GM12878 (cell line): Measurements from ENCODE around the gene CES4A. TPM values are rescaled to one million over a fixed set of nuclear protein-coding genes. Genes with fewer than 3 reads are reported as not detected.

Experiments
- ATAC-seq: fragments of 200-7000 bp; cut with Tn5 transposase; 3 replicates; pipeline ENCODE4 v1.9.1; 2020; ENCODE audit warnings: mild to moderate bottlenecking, moderate library complexity
- BruUV-seq: library from RNA; stranded (reverse); fragments of 400-500 nt; replicated peaks from 2 replicates; lab custom pipeline; 2021; lab: Mats Ljungman, UMichigan
- CTCF ChIA-PET: fragments of 300-600 bp; sonication (Branson Sonifier 250); formaldehyde crosslinking; extraction: SDS; loops from one replicate; lab custom pipeline; 2021; ENCODE audit warnings: inconsistent platforms; lab: Yijun Ruan, JAX
- POLR2A ChIA-PET: fragments of 350-600 bp; formaldehyde crosslinking; extraction: SDS; loops from one replicate; lab custom pipeline; 2021; ENCODE audit warnings: inconsistent platforms; lab: Charles Lee
- RAD21 ChIA-PET: fragments of 300-600 bp; sonication (Branson Sonifier 250); formaldehyde crosslinking; loops from one replicate; lab custom pipeline; 2023; ENCODE audit warnings: antibody characterized with exemption; ENCODE audit not compliant: unreplicated experiment; lab: Charles Lee
- SMC1A ChIA-PET: fragments of 300-600 bp; sonication (Branson Sonifier 250); formaldehyde crosslinking; loops from one replicate; lab custom pipeline; 2023; ENCODE audit not compliant: unreplicated experiment, uncharacterized antibody; lab: Charles Lee
- DNase-seq: peaks from one replicate; pipeline ENCODE4 v3.0.0-alpha.2; 2011; ENCODE audit warnings: low read depth, low spot score
- FAIRE-seq: peaks from 3 replicates; lab custom pipeline; 2011; peaks lifted over from hg19 to GRCh38; lab: Jason Lieb, UNC
- H2AFZ ChIP-seq: 2 replicates; pipeline ENCODE4 v1.6.0; 2011; ENCODE audit warnings: low read depth, low read length, control low read depth; ENCODE audit not compliant: control insufficient read depth
- H3K27ac ChIP-seq: 2 replicates; pipeline ENCODE4 v1.5.1; 2011; ENCODE audit warnings: control low read depth; ENCODE audit not compliant: control insufficient read depth, insufficient read depth
- H3K27me3 ChIP-seq, 2 experiments: replicated peaks in 1 of 2; 2 replicates each; pipeline versions ENCODE4 v1.6.0 to v1.6.1; 2011; ENCODE audit warnings: low read length in 1 of 2; ENCODE audit not compliant: control insufficient read depth in 2 of 2, insufficient read depth in 2 of 2
- H3K36me3 ChIP-seq, 2 experiments: 2 replicates each; pipeline ENCODE4 v1.5.1; 2011; ENCODE audit warnings: low read length in 1 of 2; ENCODE audit not compliant: control insufficient read depth in 2 of 2, insufficient read depth in 2 of 2
- H3K4me1 ChIP-seq: 2 replicates; pipeline ENCODE4 v1.6.1; 2011; ENCODE audit warnings: mild to moderate bottlenecking, low read length, moderate library complexity, mixed read lengths; ENCODE audit not compliant: control insufficient read depth, insufficient read depth
- H3K4me2 ChIP-seq: 2 replicates; pipeline ENCODE4 v1.6.0; 2011; ENCODE audit warnings: control low read depth; ENCODE audit not compliant: control insufficient read depth, insufficient read depth
- H3K4me3 ChIP-seq: fragments of 200-600 bp; sonication (generic); 2 replicates; pipeline ENCODE4 v1.5.1; 2016
- H3K79me2 ChIP-seq: 2 replicates; pipeline ENCODE4 v1.6.0; 2011; ENCODE audit warnings: low read length; ENCODE audit not compliant: control insufficient read depth, insufficient read depth
- H3K9ac ChIP-seq: 2 replicates; pipeline ENCODE4 v1.8.0; 2011; ENCODE audit warnings: low read length, control low read depth, mixed read lengths; ENCODE audit not compliant: control insufficient read depth, insufficient read depth
- H3K9me3 ChIP-seq: replicated peaks from 3 replicates; pipeline ENCODE4 v1.5.1; 2011; ENCODE audit warnings: mild to moderate bottlenecking, low read length; ENCODE audit not compliant: control insufficient read depth, insufficient read depth
- H4K20me1 ChIP-seq: 2 replicates; pipeline ENCODE4 v1.6.0; 2011; ENCODE audit not compliant: control insufficient read depth, insufficient read depth
- BCL11A ChIP-seq: IDR thresholded peaks from 2 replicates; pipeline ENCODE4 v1.6.1; 2011; ENCODE audit warnings: low read depth, low read length
- JUNB ChIP-seq: IDR thresholded peaks from 2 replicates; pipeline ENCODE4 v1.6.1; 2016; ENCODE audit warnings: antibody characterized with exemption, mild to moderate bottlenecking
- NR2C2 ChIP-seq: IDR thresholded peaks from 2 replicates; pipeline ENCODE4 v1.6.1; 2011; ENCODE audit warnings: borderline replicate concordance, low read depth; ENCODE audit not compliant: control insufficient read depth, insufficient read length
- ZNF687 ChIP-seq: fragments of 450-650 bp; IDR thresholded peaks from 2 replicates; pipeline ENCODE4 v1.6.1; 2017; ENCODE audit warnings: mild to moderate bottlenecking, moderate library complexity
- WGBS: methylation state at CpG from one replicate; pipeline ENCODE4 v1.1.6; 2016; ENCODE audit warnings: low lambda C conversion rate; ENCODE audit not compliant: insufficient replicate concordance, insufficient coverage; ENCODE audit errors: missing lambda C conversion rate; 5-methylcytosine and 5-hydroxymethylcytosine counted together
- in situ Hi-C: fragments of 300-500 bp; cut with MboI; formaldehyde crosslinking; loops from 9 replicates; pipeline ENCODE4 v1.14.3; 2018; ENCODE audit warnings: mixed read lengths
- intact Hi-C: fragments of 100-400 bp; cut with micrococcal nuclease; formaldehyde crosslinking; loops from one replicate; pipeline ENCODE4 v1.14.2; 2022; ENCODE audit not compliant: unreplicated experiment
- polyA plus RNA-seq, 11 experiments: library from polyadenylated mRNA; depleted of rRNA in 4 of 11; unstranded in 6 of 11; stranded (reverse) in 5 of 11; fragments of >200 nt; fragmentation: Nextera tagmentation in 4 of 11; fragmentation: Illumina TruSeq in 1 of 11; extraction: Ambion mirVana in 4 of 11; extraction: Trizol in 1 of 11; gene quantifications; 1 replicate in 1 of 11; 2 replicates in 10 of 11; pipeline versions ENCODE4 v1.2.1 to v1.2.3, GENCODE V29; 2011 to 2016; ENCODE audit warnings: inconsistent platforms in 2 of 11, missing spikeins in 2 of 11, low read depth in 1 of 11
- total RNA-seq, 4 experiments: library from RNA; depleted of rRNA in 3 of 4; stranded (reverse); fragments of >200 nt in 3 of 4; fragmentation: Illumina TruSeq in 1 of 4; extraction: Trizol in 1 of 4; gene quantifications; 2 replicates each; pipeline versions ENCODE4 v1.2.1 to v1.2.3, GENCODE V29; 2013 to 2021

CES4A gene
- total and polyA plus RNA-seq, 10 of the 15 experiments (the other 5 are each of a cell fraction or from before 2014, with no cell fraction given), result 0.05 to 5.0 (median 2.1) TPM

- SMC1A ChIA-PET, result interaction anchor here (0.8 to 3.1 kb wide), 12 partner anchors 8 to 68 kb away, joined by 3 to 13 read pairs (median 6); no protein-coding TSS in a partner anchor
- no peaks in the 10 kb centered on the region for H3K27me3 ChIP-seq
- no peak for FAIRE-seq
- no peaks in the 10 kb centered on the region for H3K9me3 ChIP-seq
- TF ChIP-seq JUNB (peak; percentile 36), BCL11A (no peak)
- TF ChIP-seq, all 136 proteins: peak for 1
- intact Hi-C loops, result no loop called here
- Histone ChIP-seq H3K27ac (no peak overlapping the region), H2AFZ (no peak overlapping the region), H3K9ac (no peak overlapping the region), H3K79me2 (peaks cover 34% of the 10 kb centered on the region), H4K20me1 (no peaks in the 10 kb centered on the region), H3K4me1 (peaks cover 21% of the 10 kb centered on the region), H3K4me3 (no peak overlapping the region), H3K36me3 (peaks cover 3 to 12% of the 10 kb centered on the region in 2 experiments), H3K4me2 (no peak overlapping the region)
- BruUV-seq, result no TSS peak
- 94% methylated on average over 1 of the region's 1 CpG for WGBS
- in situ Hi-C loops, result loop anchor here (25.0 kb wide), 1 partner anchor 506 kb away; no protein-coding TSS in a partner anchor
- ChIA-PET POLR2A (interaction anchor here (1.2 to 2.6 kb wide), 2 partner anchors 9 to 12 kb away, joined by 5 to 14 read pairs; no protein-coding TSS in a partner anchor), CTCF (interaction anchor here (0.5 to 3.0 kb wide), 9 partner anchors 10 to 617 kb away, joined by 3 to 16 read pairs (median 3); partner anchors contain the start of gene ACD), RAD21 (interaction anchor here (1.3 to 2.4 kb wide), 4 partner anchors 13 to 112 kb away, joined by 3 to 9 read pairs (median 6); no protein-coding TSS in a partner anchor)
- ATAC-seq (no peak), DNase-seq (no peak)
Observed at GRCh38 chr16:67043420-67043819, 55.0 kb downstream of the CES4A start.

DNA sequence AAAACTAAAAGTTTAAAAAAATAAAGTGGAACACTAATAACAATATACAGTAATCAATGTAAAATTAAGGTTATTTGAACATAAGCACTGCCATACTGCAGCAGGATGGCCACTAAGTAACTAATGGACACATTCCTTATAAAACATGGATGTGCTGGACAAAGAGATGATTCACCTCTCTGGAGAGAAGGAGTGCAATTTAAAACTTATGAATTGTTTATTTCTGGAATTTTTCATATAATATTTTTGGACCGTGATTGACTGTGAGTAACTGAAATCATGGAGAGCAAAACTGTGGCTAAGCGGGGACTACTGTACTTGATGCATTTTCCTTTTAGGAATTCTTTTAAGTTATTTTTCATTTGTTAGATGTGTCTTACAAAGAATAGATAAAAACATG lies 62.4 kb downstream of the CES4A start:
- ATAC-seq (no peak), DNase-seq (no peak), FAIRE-seq (no peak)
- Histone ChIP-seq H3K79me2 (peaks cover 25% of the 10 kb centered on the region), H3K9ac (no peak overlapping the region), H4K20me1 (no peaks in the 10 kb centered on the region; the same call in 1 of the 2 replicates), H3K4me3 (no peak overlapping the region), H3K4me1 (peaks cover 4% of the 10 kb centered on the region), H3K9me3 (no peaks in the 10 kb centered on the region), H3K27ac (no peak overlapping the region), H3K4me2 (no peak overlapping the region), H3K27me3 (no peaks in the 10 kb centered on the region), H3K36me3 (peaks cover 0 to 7% of the 10 kb centered on the region in 2 experiments; a peak in 1 of 4 replicates), H2AFZ (no peak overlapping the region)
- ChIA-PET SMC1A (no interaction called here), RAD21 (no interaction called here), CTCF (interaction anchor here (1.3 kb wide), 1 partner anchor 10 kb away, joined by 3 read pairs; no protein-coding TSS in a partner anchor), POLR2A (interaction anchor here (0.6 kb wide), 1 partner anchor 121 kb away, joined by 8 read pairs; no protein-coding TSS in a partner anchor)
- BruUV-seq, result no TSS peak
- in situ Hi-C loops (no loop called here), intact Hi-C loops (no loop called here)
- WGBS, result 100% methylated on average over 2 of the region's 2 CpGs
- TF ChIP-seq ZNF687, result no peak
- no peak for TF ChIP-seq NR2C2
